OCI-LY7 (cell line): ENCODE measurements around the gene CELF2. TPM values are rescaled to one million over a fixed set of nuclear protein-coding genes. Genes with fewer than 3 reads are reported as not detected.

ENCODE experiments used
- BruUV-seq: library from RNA; stranded (reverse); fragments of 400-500 nt; replicated peaks from 2 replicates; lab custom pipeline; 2021; lab: Mats Ljungman, UMichigan
- CTCF ChIA-PET: fragments of 300-600 bp; sonication (Branson Sonifier 250); formaldehyde crosslinking; loops from one replicate; lab custom pipeline; 2022; ENCODE audit warnings: antibody characterized with exemption; ENCODE audit not compliant: unreplicated experiment; lab: Charles Lee
- POLR2A ChIA-PET: fragments of 300-600 bp; sonication (Branson Sonifier 250); formaldehyde crosslinking; loops from one replicate; lab custom pipeline; 2022; ENCODE audit warnings: antibody characterized with exemption; lab: Charles Lee
- DNase-seq: peaks from one replicate; pipeline ENCODE4 v3.0.0-alpha.2; 2015; ENCODE audit warnings: low spot score
- H2AFZ ChIP-seq: fragments of 200-600 bp; sonication (generic), shearing (Covaris generic); 2 replicates; pipeline ENCODE4 v1.6.1; 2014; ENCODE audit warnings: mild to moderate bottlenecking, antibody characterized with exemption, low read length, moderate library complexity
- H3K27ac ChIP-seq: fragments of 200-600 bp; sonication (generic); 2 replicates; pipeline ENCODE4 v1.5.1; 2014; ENCODE audit warnings: mixed run types, low read depth, mild to moderate bottlenecking, moderate library complexity, low read length, inconsistent platforms; ENCODE audit not compliant: poor library complexity, severe bottlenecking
- H3K36me3 ChIP-seq: fragments of 200-600 bp; sonication (generic); 2 replicates; pipeline ENCODE4 v1.6.1; 2014; ENCODE audit warnings: mild to moderate bottlenecking, antibody characterized with exemption, low read length, moderate library complexity, mixed read lengths; ENCODE audit not compliant: insufficient read depth
- H3K4me1 ChIP-seq: fragments of 200-600 bp; sonication (generic); 2 replicates; pipeline ENCODE4 v1.5.1; 2014; ENCODE audit warnings: mild to moderate bottlenecking, low read length; ENCODE audit not compliant: insufficient read depth, poor library complexity, severe bottlenecking
- H3K4me2 ChIP-seq: fragments of 200-600 bp; sonication (generic); 2 replicates; pipeline ENCODE4 v1.6.1; 2014; ENCODE audit warnings: mild to moderate bottlenecking, low read length
- H3K4me3 ChIP-seq: fragments of 200-600 bp; sonication (generic); 2 replicates; pipeline ENCODE4 v1.5.1; 2014; ENCODE audit warnings: mild to moderate bottlenecking, low read depth, low read length; ENCODE audit not compliant: poor library complexity, severe bottlenecking
- H3K79me2 ChIP-seq: fragments of 200-600 bp; sonication (generic); 2 replicates; pipeline ENCODE4 v1.6.1; 2016; ENCODE audit warnings: low read depth, mild to moderate bottlenecking, low read length, moderate library complexity, mixed read lengths; ENCODE audit not compliant: insufficient read depth
- H3K9me2 ChIP-seq: fragments of 200-600 bp; sonication (generic); 2 replicates; pipeline ENCODE4 v1.6.1; 2016; ENCODE audit warnings: mild to moderate bottlenecking, low read length, mixed read lengths; ENCODE audit not compliant: insufficient read depth
- H3K9me3 ChIP-seq: fragments of 200-600 bp; sonication (generic); 2 replicates; pipeline ENCODE4 v1.6.1; 2014; ENCODE audit warnings: mild to moderate bottlenecking, mixed run types, low read length, mixed read lengths
- H4K20me1 ChIP-seq: fragments of 200-600 bp; sonication (generic); 2 replicates; pipeline ENCODE4 v1.6.1; 2014; ENCODE audit warnings: mild to moderate bottlenecking, antibody characterized with exemption, low read length, moderate library complexity, mixed read lengths; ENCODE audit not compliant: insufficient read depth
- CTCF ChIP-seq: fragments of 200-600 bp; sonication (generic); conservative IDR thresholded peaks from 2 replicates; pipeline ENCODE4 v1.5.1; 2014; ENCODE audit warnings: mild to moderate bottlenecking, antibody characterized with exemption, low read length, moderate library complexity, mixed read lengths
- EZH2phosphoT487 ChIP-seq: fragments of 200-600 bp; sonication (generic); IDR thresholded peaks from 2 replicates; pipeline ENCODE4 v1.6.1; 2018; ENCODE audit warnings: low read depth, borderline replicate concordance, mild to moderate bottlenecking, mixed run types, antibody characterized with exemption, low read length, moderate library complexity, mixed read lengths
- intact Hi-C: fragments of 100-400 bp; cut with micrococcal nuclease; formaldehyde crosslinking; loops from one replicate; pipeline ENCODE4 v1.10.0; 2022; ENCODE audit not compliant: unreplicated experiment
- total RNA-seq, 2 experiments: library from RNA; depleted of rRNA in 1 of 2; stranded (reverse); fragments of >200 nt in 1 of 2; shearing (Covaris generic) in 1 of 2; gene quantifications; 2 replicates each; pipeline ENCODE4 v1.2.3, GENCODE V29; 2014 to 2022

CELF2 gene
- total RNA-seq, 2 experiments from 2014 or later, result 5.4 to 19.1 TPM

- no peaks in the 10 kb centered on the region for H3K4me1 ChIP-seq
- TF ChIP-seq EZH2phosphoT487, result no peak
- no peak for TF ChIP-seq CTCF
- H2AFZ ChIP-seq, result no peak overlapping the region
- no peak overlapping the region for H3K27ac ChIP-seq
- no peaks in the 10 kb centered on the region for H4K20me1 ChIP-seq
- no peaks in the 10 kb centered on the region for H3K9me2 ChIP-seq
- intact Hi-C loops, result no loop called here
- POLR2A ChIA-PET, result no interaction called here
- no peak overlapping the region for H3K4me3 ChIP-seq
- CTCF ChIA-PET, result no interaction called here
- H3K36me3 ChIP-seq, result no peaks in the 10 kb centered on the region
- H3K9me3 ChIP-seq, result no peaks in the 10 kb centered on the region
- no peak overlapping the region for H3K4me2 ChIP-seq
- DNase-seq, result no peak
- H3K79me2 ChIP-seq, result no peaks in the 10 kb centered on the region
- no TSS peak for BruUV-seq
These were observed 192.1 kb downstream of the CELF2 start for GRCh38 chr10:11209830-11210181.

- H3K27ac ChIP-seq, result no peak overlapping the region
- POLR2A ChIA-PET, result no interaction called here
- no peaks in the 10 kb centered on the region for H4K20me1 ChIP-seq
- H3K4me1 ChIP-seq, result no peaks in the 10 kb centered on the region
- no peak for DNase-seq
- H3K4me3 ChIP-seq, result no peak overlapping the region
- H3K4me2 ChIP-seq, result no peak overlapping the region
- no peak for TF ChIP-seq EZH2phosphoT487
- TF ChIP-seq CTCF, result no peak
- H2AFZ ChIP-seq, result no peak overlapping the region
- CTCF ChIA-PET, result no interaction called here
- H3K9me3 ChIP-seq, result no peaks in the 10 kb centered on the region
- no TSS peak for BruUV-seq
- no peaks in the 10 kb centered on the region for H3K9me2 ChIP-seq
- no peaks in the 10 kb centered on the region for H3K36me3 ChIP-seq
- intact Hi-C loops, result no loop called here
- no peaks in the 10 kb centered on the region for H3K79me2 ChIP-seq
These were observed 192.7 kb downstream of the CELF2 start for GRCh38 chr10:11210211-11210922.
